H1 (cell line): ENCODE measurements around the gene RPS25. TPM values are rescaled to one million over a fixed set of nuclear protein-coding genes. Genes with fewer than 3 reads are reported as not detected.

Experiments used
- CTCF ChIA-PET: fragments of 300-600 bp; sonication (Branson Sonifier 250); formaldehyde crosslinking; loops from one replicate; lab custom pipeline; 2021; ENCODE audit not compliant: partially characterized antibody; lab: Charles Lee
- POLR2A ChIA-PET: fragments of 300-600 bp; sonication (Branson Sonifier 250); formaldehyde crosslinking; loops from one replicate; lab custom pipeline; 2021; ENCODE audit warnings: inconsistent platforms; ENCODE audit not compliant: partially characterized antibody; lab: Charles Lee
- DNase-seq, 2 experiments: peaks; one replicate each; pipeline versions ENCODE4 v3.0.0 to v3.0.0-alpha.2; 2010 to 2022; ENCODE audit warnings: low spot score in 2 of 2, low read depth in 1 of 2, mixed read lengths in 1 of 2
- FAIRE-seq: peaks from 2 replicates; lab custom pipeline; 2011; peaks lifted over from hg19 to GRCh38; lab: Jason Lieb, UNC
- H2AFZ ChIP-seq: 2 replicates; pipeline ENCODE4 v1.8.1; 2012; ENCODE audit warnings: low read length, inconsistent platforms
- H2AK5ac ChIP-seq: 2 replicates; pipeline ENCODE4 v1.6.1; 2013; ENCODE audit warnings: low read depth, low read length
- H2BK120ac ChIP-seq: replicated peaks from 2 replicates; pipeline ENCODE3; 2013; ENCODE audit warnings: low read depth, low read length, inconsistent platforms
- H2BK12ac ChIP-seq: 2 replicates; pipeline ENCODE4 v1.6.1; 2013; ENCODE audit warnings: low read depth, low read length
- H2BK15ac ChIP-seq: 2 replicates; pipeline ENCODE4 v1.6.1; 2013; ENCODE audit warnings: low read length
- H2BK20ac ChIP-seq: 2 replicates; pipeline ENCODE4 v1.6.1; 2013; ENCODE audit warnings: low read length
- H2BK5ac ChIP-seq: 2 replicates; pipeline ENCODE4 v1.6.1; 2013; ENCODE audit warnings: low read depth, low read length
- H3K14ac ChIP-seq: 2 replicates; pipeline ENCODE4 v1.6.1; 2013; ENCODE audit warnings: inconsistent platforms; ENCODE audit not compliant: insufficient read length
- H3K18ac ChIP-seq: 2 replicates; pipeline ENCODE4 v1.6.1; 2013; ENCODE audit warnings: low read length; ENCODE audit errors: extremely low read depth
- H3K23ac ChIP-seq: 2 replicates; pipeline ENCODE4 v1.6.1; 2013; ENCODE audit warnings: inconsistent platforms; ENCODE audit not compliant: insufficient read length
- H3K23me2 ChIP-seq: 2 replicates; pipeline ENCODE4 v1.6.1; 2013; ENCODE audit warnings: low read depth, low read length
- H3K27ac ChIP-seq: 2 replicates; pipeline ENCODE4 v1.6.1; 2011; ENCODE audit warnings: low read depth, low read length, inconsistent platforms
- H3K27me3 ChIP-seq, 4 experiments: replicated peaks in 1 of 4; 1 replicate in 1 of 4; 2 replicates in 3 of 4; pipeline versions ENCODE4 v1.6.1 to v1.8.1; 2011 to 2013; ENCODE audit warnings: low read length in 3 of 4, mild to moderate bottlenecking in 3 of 4, inconsistent platforms in 2 of 4, mixed read lengths in 2 of 4, moderate library complexity in 1 of 4; ENCODE audit not compliant: control insufficient read depth in 3 of 4, insufficient read depth in 3 of 4; ENCODE audit errors: extremely low read depth in 1 of 4
- H3K36me3 ChIP-seq, 4 experiments: 2 replicates each; pipeline versions ENCODE4 v1.6.1 to v1.8.1; 2011 to 2013; ENCODE audit warnings: mild to moderate bottlenecking in 4 of 4, low read length in 3 of 4, moderate library complexity in 2 of 4, control low read depth in 1 of 4, inconsistent platforms in 1 of 4; ENCODE audit not compliant: insufficient read depth in 4 of 4, control insufficient read depth in 2 of 4
- H3K4ac ChIP-seq: replicated peaks from 2 replicates; pipeline ENCODE3; 2013; ENCODE audit warnings: low read length, low read depth, mixed read lengths, inconsistent platforms; ENCODE audit not compliant: insufficient read length
- H3K4me1 ChIP-seq, 4 experiments: replicated peaks in 1 of 4; 1 replicate in 1 of 4; 2 replicates in 3 of 4; pipeline versions ENCODE4 v1.6.1 to v1.8.1; 2011 to 2013; ENCODE audit warnings: low read length in 3 of 4, inconsistent platforms in 2 of 4, mixed read lengths in 1 of 4; ENCODE audit not compliant: insufficient read depth in 4 of 4, control insufficient read depth in 3 of 4
- H3K4me2 ChIP-seq, 2 experiments: 2 replicates each; pipeline versions ENCODE4 v1.6.1 to v1.8.1; 2011 to 2013; ENCODE audit warnings: low read depth in 2 of 2, low read length in 2 of 2, control low read depth in 1 of 2, inconsistent platforms in 1 of 2, mild to moderate bottlenecking in 1 of 2; ENCODE audit not compliant: insufficient read depth in 1 of 2
- H3K4me3 ChIP-seq, 4 experiments: fragments of 200-600, 300-600 bp in 1 of 4; sonication (generic), shearing (Covaris generic), sonication (Bioruptor Twin) in 1 of 4; 2 replicates each; pipeline versions ENCODE4 v1.5.1 to v1.8.1; 2011 to 2016; ENCODE audit warnings: low read length in 4 of 4, low read depth in 3 of 4, control low read depth in 2 of 4, inconsistent platforms in 2 of 4, mild to moderate bottlenecking in 2 of 4, mixed read lengths in 1 of 4, moderate library complexity in 1 of 4; ENCODE audit not compliant: insufficient read depth in 2 of 4; ENCODE audit errors: extremely low read depth in 1 of 4
- H3K56ac ChIP-seq: replicated peaks from 2 replicates; pipeline ENCODE3; 2013; ENCODE audit warnings: low read depth, mild to moderate bottlenecking, mixed read lengths, low read length, inconsistent platforms; ENCODE audit not compliant: insufficient read length
- H3K79me1 ChIP-seq: 2 replicates; pipeline ENCODE4 v1.6.1; 2013; ENCODE audit warnings: low read depth, low read length, control low read depth
- H3K79me2 ChIP-seq, 2 experiments: 2 replicates each; pipeline versions ENCODE4 v1.6.1 to v1.8.1; 2012 to 2013; ENCODE audit warnings: low read length in 2 of 2, mild to moderate bottlenecking in 2 of 2, inconsistent platforms in 1 of 2; ENCODE audit not compliant: insufficient read depth in 2 of 2, control insufficient read depth in 1 of 2
- H3K9ac ChIP-seq, 4 experiments: replicated peaks in 1 of 4; 1 replicate in 1 of 4; 2 replicates in 3 of 4; pipeline versions ENCODE4 v1.6.1 to v1.8.1; 2011 to 2013; ENCODE audit warnings: low read depth in 3 of 4, low read length in 3 of 4, control low read depth in 2 of 4, mild to moderate bottlenecking in 2 of 4, moderate library complexity in 2 of 4, inconsistent platforms in 1 of 4; ENCODE audit errors: extremely low read depth in 1 of 4
- H3K9me3 ChIP-seq, 2 experiments: 2 replicates each; pipeline versions ENCODE4 v1.6.1 to v1.8.1; 2012 to 2013; ENCODE audit warnings: mild to moderate bottlenecking in 2 of 2, moderate library complexity in 2 of 2, control low read depth in 1 of 2, inconsistent platforms in 1 of 2, low read depth in 1 of 2, low read length in 1 of 2, mixed read lengths in 1 of 2; ENCODE audit not compliant: insufficient read depth in 2 of 2
- H4K20me1 ChIP-seq, 2 experiments: replicated peaks in 1 of 2; 2 replicates each; pipeline versions ENCODE3 to v1.8.1; 2011 to 2013; ENCODE audit warnings: inconsistent platforms in 2 of 2, low read length in 2 of 2, mild to moderate bottlenecking in 1 of 2; ENCODE audit not compliant: insufficient read depth in 2 of 2, control insufficient read depth in 1 of 2
- H4K5ac ChIP-seq: 2 replicates; pipeline ENCODE4 v1.6.1; 2013; ENCODE audit warnings: low read length, low read depth, mixed read lengths, inconsistent platforms; ENCODE audit not compliant: insufficient read length
- H4K8ac ChIP-seq: 2 replicates; pipeline ENCODE4 v1.8.0; 2013; ENCODE audit warnings: mild to moderate bottlenecking, moderate library complexity, low read length, inconsistent platforms; ENCODE audit not compliant: insufficient read depth; ENCODE audit errors: extremely low read depth
- H4K91ac ChIP-seq: replicated peaks from 2 replicates; pipeline ENCODE3; 2013; ENCODE audit warnings: low read length, mixed read lengths, inconsistent platforms; ENCODE audit not compliant: insufficient read length
- CEBPB ChIP-seq: IDR thresholded peaks from 2 replicates; pipeline ENCODE4 v1.6.1; 2012; ENCODE audit warnings: low read depth, low read length
- CHD1 ChIP-seq: IDR thresholded peaks from 2 replicates; pipeline ENCODE4 v1.6.1; 2012; ENCODE audit warnings: low read depth, low read length, improper control_type of control experiment
- CTBP2 ChIP-seq: IDR thresholded peaks from 2 replicates; pipeline ENCODE4 v1.7.0; 2011; ENCODE audit warnings: borderline replicate concordance, mild to moderate bottlenecking, moderate library complexity, mixed read lengths, low read length; ENCODE audit not compliant: insufficient read depth, insufficient read length
- GTF2F1 ChIP-seq: IDR thresholded peaks from 2 replicates; pipeline ENCODE4 v1.6.1; 2012; ENCODE audit warnings: low read depth, low read length, improper control_type of control experiment, borderline replicate concordance
- POLR2A ChIP-seq, 2 experiments: IDR thresholded peaks; 1 replicate in 1 of 2; 2 replicates in 1 of 2; pipeline ENCODE4 v1.6.1; 2011; ENCODE audit warnings: low read depth in 2 of 2, low read length in 2 of 2, mild to moderate bottlenecking in 2 of 2; ENCODE audit errors: control extremely low read depth in 1 of 2
- TBP ChIP-seq: IDR thresholded peaks from 2 replicates; pipeline ENCODE4 v1.6.1; 2011; ENCODE audit warnings: low read depth, low read length, improper control_type of control experiment
- WGBS, 2 experiments: shearing (Covaris generic) in 1 of 2; methylation state at CpG; one replicate each; pipeline versions ENCODE4 v1.1.6 to v1.1.7; 2013 to 2015; ENCODE audit warnings: low lambda C conversion rate in 2 of 2, mixed read lengths in 2 of 2, inconsistent platforms in 1 of 2, low coverage in 1 of 2, missing lambda C conversion rate in 1 of 2; ENCODE audit not compliant: insufficient replicate concordance in 2 of 2, insufficient coverage in 1 of 2, insufficient read length in 1 of 2; ENCODE audit errors: extremely low coverage in 1 of 2, missing lambda C conversion rate in 1 of 2; 5-methylcytosine and 5-hydroxymethylcytosine counted together
- polyA plus RNA-seq, 7 experiments: library from polyadenylated mRNA; depleted of rRNA in 3 of 7; stranded (reverse) in 5 of 7; unstranded in 2 of 7; fragments of >200 nt in 5 of 7; fragments of 200-250 nt in 2 of 7; gene quantifications; 1 replicate in 5 of 7; 2 replicates in 1 of 7; 4 replicates in 1 of 7; pipeline versions ENCODE4 v1.2.1 to v1.2.3, GENCODE V29; 2011 to 2013; ENCODE audit warnings: missing spikeins in 2 of 7, mixed read lengths in 2 of 7
- total RNA-seq: library from RNA; stranded (reverse); fragmentation: NEBNext Ultra II Directional; extraction: Animal tissue kit (Norgen Biotek cat#: 25700); gene quantifications from 2 replicates; pipeline ENCODE4 v1.2.1, GENCODE V29; 2021

Gene RPS25
- total and polyA plus RNA-seq, 2 of the 8 experiments (the other 6 are each of a cell fraction or from before 2014, with no cell fraction given) = 1,525 to 1,643 TPM

- Histone ChIP-seq H2BK20ac (no peak within 1 kb of the TSS), H3K9ac (peak within 1 kb of the TSS; percentile 56 to 98 (median 92)), H4K5ac (peak within 1 kb of the TSS; percentile 96), H3K18ac (peak within 1 kb of the TSS; percentile 91), H3K4ac (peak within 1 kb of the TSS; percentile 97), H3K36me3 (peaks cover 3 to 31% (median 11%) of the 10 kb centered on the region in 4 experiments; a peak in 7 of 8 replicates), H3K4me1 (peaks cover 6 to 13% (median 10%) of the 10 kb centered on the region in 4 experiments), H3K14ac (no peak within 1 kb of the TSS), H3K56ac (peak within 1 kb of the TSS; percentile 93), H2AFZ (peak within 1 kb of the TSS; percentile 78; the same call in 1 of the 2 replicates), H3K4me3 (peak within 1 kb of the TSS; percentile 64 to 84 (median 74)), H3K23me2 (peaks cover 7% of the 10 kb centered on the region; the same call in 1 of the 2 replicates), H3K27ac (peak within 1 kb of the TSS; percentile 89), H2BK15ac (0 out of 2 replicates have a peak within 1 kb of the TSS, but pooled peaks have one; percentile 65), H2BK5ac (peak within 1 kb of the TSS; percentile 98), H3K79me2 (peaks cover 0 to 19% of the 10 kb centered on the region in 2 experiments; a peak in 1 of 4 replicates), H2BK120ac (no peak within 1 kb of the TSS), H3K79me1 (peaks cover 15% of the 10 kb centered on the region; the same call in 1 of the 2 replicates), H4K91ac (peak within 1 kb of the TSS; percentile 94), H3K9me3 (no peaks in the 10 kb centered on the region), H2BK12ac (0 out of 2 replicates have a peak within 1 kb of the TSS, but pooled peaks have one; percentile 19), H4K8ac (peak within 1 kb of the TSS; percentile 75; the same call in 1 of the 2 replicates), H2AK5ac (no peak within 1 kb of the TSS), H4K20me1 (peaks cover 3 to 13% of the 10 kb centered on the region in 2 experiments), H3K23ac (no peak within 1 kb of the TSS), H3K4me2 (peak within 1 kb of the TSS; percentile 81 to 82), H3K27me3 (no peaks in the 10 kb centered on the region)
- 3% methylated on average over 58 of the region's 67 CpGs; no CpG with 5 or more reads in 1 of the 2 experiments for WGBS, 2 experiments
- ChIA-PET CTCF (interaction anchor here (0.9 to 3.1 kb wide), 9 partner anchors 9 to 53 kb away, joined by 3 to 12 read pairs (median 3); partner anchors contain the start of genes HYOU1, RPS25, TRAPPC4 and VPS11), POLR2A (interaction anchor here (1.1 to 9.7 kb wide), 10 partner anchors 11 to 240 kb away, joined by 3 to 224 read pairs (median 5); partner anchors contain the start of genes DDX6, DPAGT1, HYOU1 and RPS25)
- no peak for FAIRE-seq
- peak; percentile 98 to 100 for DNase-seq
- TF ChIP-seq POLR2A (IDR thresholded peaks at IDR 0.05; ENCODE audit: control extremely low read depth in 1 of 2, low read depth in 2 of 2, low read length in 2 of 2) (peak in 1 of 2 experiments; percentile 83; a peak in 2 of 3 replicates), GTF2F1 (no peak; the same call in 1 of the 2 replicates), TBP (no peak; the same call in 1 of the 2 replicates), CHD1 (no peak), CEBPB (0 out of 2 replicates have a peak, but pooled peaks have one; percentile 20), CTBP2 (no peak)
These were observed 12.3 kb upstream of the RPS25 start, which contains the start of gene SLC37A4 for GRCh38 chr11:119030329-119031047. SLC37A4 (minus strand) TSS chr11:119030877.
